ENCODE data around the gene IFT122.

GRCh38 chr3:129535075-129535474 is 95.1 kb downstream of the IFT122 start:
- TF ChIP-seq SUZ12 (IDR thresholded peaks at IDR 0.05; ENCODE audit: extremely low read depth, insufficient read depth, insufficient read length) (no peak), YY1 (IDR thresholded peaks at IDR 0.05; ENCODE audit: insufficient read depth, insufficient read length) (no peak)

Measured in NT2/D1 (cell line).